ENCODE results near the gene GNAQ. TPM values are rescaled to one million over a fixed set of nuclear protein-coding genes. Genes with fewer than 3 reads are reported as not detected.

GNAQ gene
- total and polyA plus RNA-seq, 2 donors (not counting 1 experiment from before 2014, with no cell fraction given) = 30.4 to 74.3 TPM

DNA sequence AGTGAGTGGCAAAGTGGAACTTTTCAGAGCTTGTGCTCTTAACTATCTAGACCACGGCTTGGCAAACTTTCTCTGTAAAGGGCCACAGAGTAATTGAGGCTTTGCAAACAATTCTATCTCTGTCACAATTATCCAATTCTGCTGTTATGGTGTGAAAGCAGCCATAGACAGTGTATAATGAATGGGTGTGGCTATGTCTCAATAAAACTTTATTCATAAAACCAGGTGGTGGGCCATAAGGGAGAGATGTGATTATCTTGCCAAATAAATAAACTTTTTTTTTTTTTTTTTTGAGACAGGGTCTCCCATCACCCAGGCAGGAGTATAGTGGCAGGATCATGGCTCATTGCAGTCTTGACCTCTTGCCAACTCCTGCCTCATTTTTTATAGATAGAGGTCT is 304.8 kb downstream of the GNAQ start:
- Histone ChIP-seq H3K9ac (ENCODE audit: insufficient read depth, low read length) (no peak overlapping the region), H2AFZ (ENCODE audit: low read length) (no peak overlapping the region), H3K27ac (ENCODE audit: insufficient read depth, low read length) (no peak overlapping the region), H3K79me2 (ENCODE audit: control insufficient read depth, insufficient read depth, low read length) (no peaks in the 10 kb centered on the region), H3K36me3 (ENCODE audit: control insufficient read depth, insufficient read depth, low read length) (no peaks in the 10 kb centered on the region), H3K4me3 (replicated peaks in 1 of 4; ENCODE audit: control extremely low read depth in 1 of 4, insufficient read depth in 1 of 4, low read depth in 3 of 4, low read length in 4 of 4) (no peak overlapping the region), H3K4me1 (ENCODE audit: control insufficient read depth, extremely low read depth, insufficient read depth, low read length) (no peaks in the 10 kb centered on the region), H3K27me3 (ENCODE audit: control insufficient read depth, insufficient read depth, low read length) (no peaks in the 10 kb centered on the region), H4K20me1 (ENCODE audit: control insufficient read depth, extremely low read depth, insufficient read depth, low read length) (no peaks in the 10 kb centered on the region), H3K9me3 (ENCODE audit: control insufficient read depth, insufficient read depth, low read depth, low read length) (no peaks in the 10 kb centered on the region), H3K4me2 (ENCODE audit: extremely low read depth, insufficient read depth, low read length) (no peak overlapping the region)
- DNase-seq (ENCODE audit: low read depth in 2 of 2) = no peak
- TF ChIP-seq CTCF (conservative IDR thresholded peaks at IDR 0.05 in 1 of 2, IDR thresholded peaks at IDR 0.05 in 1 of 2; ENCODE audit: low read depth in 1 of 2, low read length in 2 of 2) = no peak
- no peak for TF ChIP-seq EZH2 (IDR thresholded peaks at IDR 0.05; ENCODE audit: low read length, missing control alignments)

- no peaks in the 10 kb centered on the region for H3K36me3 ChIP-seq (ENCODE audit: control insufficient read depth, insufficient read depth, low read length)
- H3K4me3 ChIP-seq (replicated peaks in 1 of 4; ENCODE audit: control extremely low read depth in 1 of 4, insufficient read depth in 1 of 4, low read depth in 3 of 4, low read length in 4 of 4) = no peak overlapping the region
- TF ChIP-seq CTCF (conservative IDR thresholded peaks at IDR 0.05 in 1 of 2, IDR thresholded peaks at IDR 0.05 in 1 of 2; ENCODE audit: low read depth in 1 of 2, low read length in 2 of 2) = no peak
- TF ChIP-seq EZH2 (IDR thresholded peaks at IDR 0.05; ENCODE audit: low read length, missing control alignments) = no peak
- no peaks in the 10 kb centered on the region for H3K79me2 ChIP-seq (ENCODE audit: control insufficient read depth, insufficient read depth, low read length)
- H3K9me3 ChIP-seq (ENCODE audit: control insufficient read depth, insufficient read depth, low read depth, low read length) = no peaks in the 10 kb centered on the region
- no peak overlapping the region for H3K4me2 ChIP-seq (ENCODE audit: extremely low read depth, insufficient read depth, low read length)
- DNase-seq (ENCODE audit: low read depth in 2 of 2) = peak in 1 of 2 donors; percentile 62
- H3K4me1 ChIP-seq (ENCODE audit: control insufficient read depth, extremely low read depth, insufficient read depth, low read length) = no peaks in the 10 kb centered on the region
- H4K20me1 ChIP-seq (ENCODE audit: control insufficient read depth, extremely low read depth, insufficient read depth, low read length) = no peaks in the 10 kb centered on the region
- no peak overlapping the region for H3K9ac ChIP-seq (ENCODE audit: insufficient read depth, low read length)
- no peaks in the 10 kb centered on the region for H3K27me3 ChIP-seq (ENCODE audit: control insufficient read depth, insufficient read depth, low read length)
- no peak overlapping the region for H2AFZ ChIP-seq (ENCODE audit: low read length)
- H3K27ac ChIP-seq (ENCODE audit: insufficient read depth, low read length) = no peak overlapping the region
Observed at GRCh38 chr9:77726289-77726688, 305.3 kb downstream of the GNAQ start.

DNA sequence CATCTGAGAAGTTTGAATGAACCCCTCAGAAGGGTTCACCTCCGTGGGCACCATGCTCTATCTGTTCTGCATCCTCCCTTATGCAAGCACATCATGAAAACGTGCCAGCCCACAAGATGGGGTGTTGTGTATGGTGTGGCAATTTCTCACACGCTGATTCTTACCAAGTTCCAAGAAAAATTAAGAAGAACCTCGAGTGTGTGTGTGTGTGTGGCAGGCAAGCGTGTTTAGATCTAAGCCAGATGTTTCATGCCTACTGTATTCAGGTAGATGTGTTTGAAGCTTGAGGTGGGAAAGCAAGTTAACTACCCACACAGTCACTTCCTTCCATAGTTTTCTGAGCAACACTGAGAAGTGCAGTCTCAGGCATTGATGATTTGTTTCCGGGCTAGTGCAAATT is 305.8 kb downstream of the GNAQ start:
- no peak for DNase-seq (ENCODE audit: low read depth in 2 of 2)
- no peaks in the 10 kb centered on the region for H3K4me1 ChIP-seq (ENCODE audit: control insufficient read depth, extremely low read depth, insufficient read depth, low read length)
- no peak overlapping the region for H3K27ac ChIP-seq (ENCODE audit: insufficient read depth, low read length)
- no peaks in the 10 kb centered on the region for H3K36me3 ChIP-seq (ENCODE audit: control insufficient read depth, insufficient read depth, low read length)
- H2AFZ ChIP-seq (ENCODE audit: low read length) = no peak overlapping the region
- H4K20me1 ChIP-seq (ENCODE audit: control insufficient read depth, extremely low read depth, insufficient read depth, low read length) = no peaks in the 10 kb centered on the region
- H3K4me2 ChIP-seq (ENCODE audit: extremely low read depth, insufficient read depth, low read length) = no peak overlapping the region
- H3K9me3 ChIP-seq (ENCODE audit: control insufficient read depth, insufficient read depth, low read depth, low read length) = no peaks in the 10 kb centered on the region
- no peak overlapping the region for H3K9ac ChIP-seq (ENCODE audit: insufficient read depth, low read length)
- H3K4me3 ChIP-seq (replicated peaks in 1 of 4; ENCODE audit: control extremely low read depth in 1 of 4, insufficient read depth in 1 of 4, low read depth in 3 of 4, low read length in 4 of 4) = no peak overlapping the region
- TF ChIP-seq CTCF (conservative IDR thresholded peaks at IDR 0.05 in 1 of 2, IDR thresholded peaks at IDR 0.05 in 1 of 2; ENCODE audit: low read depth in 1 of 2, low read length in 2 of 2) (no peak), EZH2 (IDR thresholded peaks at IDR 0.05; ENCODE audit: low read length, missing control alignments) (no peak)
- no peaks in the 10 kb centered on the region for H3K79me2 ChIP-seq (ENCODE audit: control insufficient read depth, insufficient read depth, low read length)
- no peaks in the 10 kb centered on the region for H3K27me3 ChIP-seq (ENCODE audit: control insufficient read depth, insufficient read depth, low read length)

Data from fibroblast of lung (primary cell).